Neural cell (in vitro differentiated cells): Measurements from ENCODE around the gene C10orf105. TPM values are rescaled to one million over a fixed set of nuclear protein-coding genes. Genes with fewer than 3 reads are reported as not detected.

Source experiments
- H2AFZ ChIP-seq: fragments of 200-600, 300-800 bp; sonication (generic), shearing (Covaris generic); 2 replicates; pipeline ENCODE4 v1.6.0; 2014; ENCODE audit warnings: low read depth, mild to moderate bottlenecking, antibody characterized with exemption, low read length, moderate library complexity
- H3F3A ChIP-seq: fragments of 200-600 bp; shearing (Covaris generic); 2 replicates; pipeline ENCODE4 v1.6.1; 2016; ENCODE audit warnings: mild to moderate bottlenecking, moderate library complexity, mixed read lengths, antibody characterized with exemption, low read length; ENCODE audit not compliant: insufficient read depth, poor library complexity, severe bottlenecking
- H3K27ac ChIP-seq: fragments of 200-600, 300-800 bp; sonication (generic), shearing (Covaris generic); 2 replicates; pipeline ENCODE4 v1.5.1; 2014; ENCODE audit warnings: mild to moderate bottlenecking, low read length, moderate library complexity
- H3K27me3 ChIP-seq: fragments of 300-800, 200-600 bp; sonication (generic), shearing (Covaris generic); 2 replicates; pipeline ENCODE4 v1.6.0; 2014; ENCODE audit warnings: mild to moderate bottlenecking, low read depth, low read length, moderate library complexity; ENCODE audit not compliant: insufficient read depth
- H3K36me3 ChIP-seq: fragments of 300-800, 200-600 bp; sonication (generic), shearing (Covaris generic); 2 replicates; pipeline ENCODE4 v1.5.1; 2014; ENCODE audit warnings: mild to moderate bottlenecking, antibody characterized with exemption, low read length, moderate library complexity; ENCODE audit not compliant: insufficient read depth
- H3K4me2 ChIP-seq: fragments of 300-800, 200-600 bp; sonication (generic), shearing (Covaris generic); 2 replicates; pipeline ENCODE4 v1.6.0; 2014; ENCODE audit warnings: mild to moderate bottlenecking, low read length
- H3K4me3 ChIP-seq: fragments of 300-800, 200-600 bp; sonication (generic), shearing (Covaris generic); 2 replicates; pipeline ENCODE4 v1.5.1; 2014; ENCODE audit warnings: mild to moderate bottlenecking, low read length, moderate library complexity
- H3K79me2 ChIP-seq: fragments of 200-600 bp; shearing (Covaris generic); replicated peaks from 2 replicates; pipeline ENCODE4 v1.6.0; 2014; ENCODE audit warnings: mild to moderate bottlenecking, low read length, moderate library complexity; ENCODE audit not compliant: insufficient read depth
- H3K9ac ChIP-seq: fragments of 300-800, 200-600 bp; sonication (generic), shearing (Covaris generic); 2 replicates; pipeline ENCODE4 v1.6.1; 2016; ENCODE audit warnings: mild to moderate bottlenecking, low read length, mixed read lengths
- H3K9me2 ChIP-seq: fragments of 200-600 bp; shearing (Covaris generic); 2 replicates; pipeline ENCODE4 v1.6.1; 2016; ENCODE audit warnings: mild to moderate bottlenecking, low read length, mixed read lengths; ENCODE audit not compliant: insufficient read depth
- H3K9me3 ChIP-seq: fragments of 200-600, 300-800 bp; sonication (generic), shearing (Covaris generic); 2 replicates; pipeline ENCODE4 v1.6.1; 2016; ENCODE audit warnings: mild to moderate bottlenecking, mixed run types, low read length, moderate library complexity, mixed read lengths
- H4K20me1 ChIP-seq: fragments of 200-600 bp; shearing (Covaris generic); 2 replicates; pipeline ENCODE4 v1.6.1; 2016; ENCODE audit warnings: mild to moderate bottlenecking, mixed run types; ENCODE audit not compliant: insufficient read depth
- EP300 ChIP-seq: fragments of 450-650 bp; conservative IDR thresholded peaks from 2 replicates; pipeline ENCODE4 v1.6.1; 2014; ENCODE audit warnings: antibody characterized with exemption, mild to moderate bottlenecking, moderate library complexity; ENCODE audit not compliant: poor library complexity, severe bottlenecking
- EZH2 ChIP-seq: fragments of 200-600, 300-800 bp; shearing (Covaris generic), sonication (generic); IDR thresholded peaks from 2 replicates; pipeline ENCODE4 v1.6.1; 2014; ENCODE audit warnings: antibody characterized with exemption, low read length, borderline replicate concordance, mild to moderate bottlenecking; ENCODE audit not compliant: insufficient read depth, poor library complexity, severe bottlenecking
- MXI1 ChIP-seq: fragments of 450-650 bp; conservative IDR thresholded peaks from 2 replicates; pipeline ENCODE4 v1.6.1; 2014; ENCODE audit warnings: antibody characterized with exemption, mild to moderate bottlenecking; ENCODE audit not compliant: poor library complexity, severe bottlenecking
- POLR2AphosphoS5 ChIP-seq: IDR thresholded peaks from 2 replicates; pipeline ENCODE4 v1.6.1; 2012
- RAD21 ChIP-seq: fragments of 450-650 bp; conservative IDR thresholded peaks from 2 replicates; pipeline ENCODE4 v1.6.1; 2014; ENCODE audit warnings: antibody characterized with exemption, mild to moderate bottlenecking, moderate library complexity
- REST ChIP-seq: IDR thresholded peaks from 2 replicates; pipeline ENCODE4 v1.6.1; 2012; ENCODE audit warnings: borderline replicate concordance
- SMC3 ChIP-seq: fragments of 450-650 bp; conservative IDR thresholded peaks from 2 replicates; pipeline ENCODE4 v1.6.1; 2014; ENCODE audit warnings: antibody characterized with exemption, mild to moderate bottlenecking, moderate library complexity; ENCODE audit not compliant: poor library complexity
- TAF1 ChIP-seq: IDR thresholded peaks from 2 replicates; pipeline ENCODE4 v1.6.1; 2012; ENCODE audit warnings: low read depth
- polyA plus RNA-seq: library from polyadenylated mRNA; depleted of rRNA; stranded (reverse); fragments of >200 nt; gene quantifications from 2 replicates; pipeline ENCODE4 v1.2.3, GENCODE V29; 2014
- TF ChIP-seq, protein P1 (sequence below): fragments of 450-650 bp; IDR thresholded peaks from 2 replicates; pipeline ENCODE4 v1.5.1; 2014; ENCODE audit warnings: antibody characterized with exemption, mild to moderate bottlenecking, moderate library complexity; ENCODE audit not compliant: poor library complexity, severe bottlenecking

C10orf105 gene
- polyA plus RNA-seq, 1 donor from 2014 or later = 0.11 TPM

GRCh38 chr10:71664585-71664984 lies 55.0 kb downstream of the C10orf105 start:
- Histone ChIP-seq H3K27ac (no peak overlapping the region), H3K36me3 (no peaks in the 10 kb centered on the region), H3K4me2 (no peak overlapping the region), H4K20me1 (no peaks in the 10 kb centered on the region), H3K9ac (no peak overlapping the region), H3K79me2 (no peaks in the 10 kb centered on the region), H3K9me3 (no peaks in the 10 kb centered on the region), H3K4me3 (no peak overlapping the region), H3F3A (no peaks in the 10 kb centered on the region), H2AFZ (no peak overlapping the region), H3K9me2 (no peaks in the 10 kb centered on the region), H3K27me3 (no peaks in the 10 kb centered on the region)
- no peak for TF ChIP-seq EP300
- no peak for TF ChIP-seq MXI1
- TF ChIP-seq SMC3 = no peak
- no peak for TF ChIP-seq EZH2

- no peaks in the 10 kb centered on the region for H3F3A ChIP-seq
- no peak overlapping the region for H3K4me3 ChIP-seq
- H4K20me1 ChIP-seq = no peaks in the 10 kb centered on the region
- no peaks in the 10 kb centered on the region for H3K9me3 ChIP-seq
- no peak overlapping the region for H2AFZ ChIP-seq
- H3K9me2 ChIP-seq = no peaks in the 10 kb centered on the region
- TF ChIP-seq SMC3 (no peak), REST (no peak), MXI1 (no peak), EZH2 (no peak), POLR2AphosphoS5 (no peak), TAF1 (no peak), RAD21 (no peak), EP300 (no peak)
- TF ChIP-seq, protein P1, sequence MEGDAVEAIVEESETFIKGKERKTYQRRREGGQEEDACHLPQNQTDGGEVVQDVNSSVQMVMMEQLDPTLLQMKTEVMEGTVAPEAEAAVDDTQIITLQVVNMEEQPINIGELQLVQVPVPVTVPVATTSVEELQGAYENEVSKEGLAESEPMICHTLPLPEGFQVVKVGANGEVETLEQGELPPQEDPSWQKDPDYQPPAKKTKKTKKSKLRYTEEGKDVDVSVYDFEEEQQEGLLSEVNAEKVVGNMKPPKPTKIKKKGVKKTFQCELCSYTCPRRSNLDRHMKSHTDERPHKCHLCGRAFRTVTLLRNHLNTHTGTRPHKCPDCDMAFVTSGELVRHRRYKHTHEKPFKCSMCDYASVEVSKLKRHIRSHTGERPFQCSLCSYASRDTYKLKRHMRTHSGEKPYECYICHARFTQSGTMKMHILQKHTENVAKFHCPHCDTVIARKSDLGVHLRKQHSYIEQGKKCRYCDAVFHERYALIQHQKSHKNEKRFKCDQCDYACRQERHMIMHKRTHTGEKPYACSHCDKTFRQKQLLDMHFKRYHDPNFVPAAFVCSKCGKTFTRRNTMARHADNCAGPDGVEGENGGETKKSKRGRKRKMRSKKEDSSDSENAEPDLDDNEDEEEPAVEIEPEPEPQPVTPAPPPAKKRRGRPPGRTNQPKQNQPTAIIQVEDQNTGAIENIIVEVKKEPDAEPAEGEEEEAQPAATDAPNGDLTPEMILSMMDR = no peak
- no peak overlapping the region for H3K27ac ChIP-seq
- H3K9ac ChIP-seq = no peak overlapping the region
- no peaks in the 10 kb centered on the region for H3K36me3 ChIP-seq
- H3K27me3 ChIP-seq = no peaks in the 10 kb centered on the region
- H3K4me2 ChIP-seq = no peak overlapping the region
- H3K79me2 ChIP-seq = no peaks in the 10 kb centered on the region
These were observed 56.3 kb downstream of the C10orf105 start for GRCh38 chr10:71663311-71663710.
